HCT116 (cell line): ENCODE data around the gene ZNF287. TPM values are rescaled to one million over a fixed set of nuclear protein-coding genes. Genes with fewer than 3 reads are reported as not detected.
A peak's percentile ranks its signal among the peaks of the same experiment; 100 is the strongest.

ENCODE experiments used
- ATAC-seq: fragments of 200-7000 bp; cut with Tn5 transposase; 2 replicates; pipeline ENCODE4 v1.9.1; 2020; ENCODE audit warnings: mild to moderate bottlenecking, moderate library complexity
- BruUV-seq: library from RNA; stranded (reverse); fragments of 400-500 nt; replicated peaks from 2 replicates; lab custom pipeline; 2021; lab: Mats Ljungman, UMichigan
- CTCF ChIA-PET: fragments of 300-600 bp; sonication (Branson Sonifier 250); formaldehyde crosslinking; loops from one replicate; lab custom pipeline; 2021; ENCODE audit warnings: antibody characterized with exemption; lab: Charles Lee
- POLR2A ChIA-PET: fragments of 300-600, 350-600 bp; sonication (Branson Sonifier 250); formaldehyde crosslinking; loops from one replicate; lab custom pipeline; 2021; ENCODE audit warnings: antibody characterized with exemption; lab: Charles Lee
- RAD21 ChIA-PET, 2 experiments: fragments of 300-600 bp; sonication (Branson Sonifier 250); formaldehyde crosslinking; loops; one replicate each; lab custom pipeline; 2023; ENCODE audit warnings: low total read pairs in 2 of 2; ENCODE audit not compliant: uncharacterized antibody in 2 of 2, unreplicated experiment in 2 of 2, low non-redundant PET in 1 of 2; lab: Charles Lee
- DNase-seq: peaks from one replicate; pipeline ENCODE4 v3.0.0-alpha.2; 2010; ENCODE audit warnings: low read depth, low spot score
- H2AFZ ChIP-seq: fragments of 200-600 bp; shearing (Covaris generic), sonication (generic); 2 replicates; pipeline ENCODE4 v1.6.1; 2017; ENCODE audit warnings: low read depth, mixed run types, mixed read lengths, antibody characterized with exemption, low read length; ENCODE audit not compliant: poor library complexity, severe bottlenecking
- H3K27ac ChIP-seq: 2 replicates; pipeline ENCODE4 v1.5.1; 2012; ENCODE audit warnings: low read depth, low read length
- H3K27me3 ChIP-seq: fragments of 200-600 bp; sonication (generic); 2 replicates; pipeline ENCODE4 v1.6.1; 2016; ENCODE audit warnings: mixed run types, low read length, mixed read lengths; ENCODE audit not compliant: insufficient read depth
- H3K36me3 ChIP-seq, 2 experiments: fragments of 200-500 bp in 1 of 2; fragments of 200-600 bp in 1 of 2; sonication (Bioruptor generic) in 1 of 2; sonication (generic) in 1 of 2; 2 replicates each; pipeline versions ENCODE4 v1.5.1 to v1.6.1; 2014 to 2016; ENCODE audit warnings: low read length in 2 of 2, inconsistent platforms in 1 of 2, mixed read lengths in 1 of 2, mixed run types in 1 of 2; ENCODE audit not compliant: insufficient read depth in 2 of 2, control insufficient read depth in 1 of 2
- H3K4me1 ChIP-seq, 2 experiments: fragments of 200-600 bp in 1 of 2; sonication (generic) in 1 of 2; 2 replicates each; pipeline versions ENCODE4 v1.5.1 to v1.6.1; 2012 to 2017; ENCODE audit warnings: low read length in 2 of 2, inconsistent platforms in 1 of 2, mild to moderate bottlenecking in 1 of 2, mixed read lengths in 1 of 2, mixed run types in 1 of 2, moderate library complexity in 1 of 2; ENCODE audit not compliant: insufficient read depth in 2 of 2, control insufficient read depth in 1 of 2
- H3K4me2 ChIP-seq: fragments of 200-600 bp; sonication (generic); 2 replicates; pipeline ENCODE4 v1.6.1; 2017; ENCODE audit warnings: mixed run types, low read length, mixed read lengths
- H3K4me3 ChIP-seq, 2 experiments: fragments of 200-600 bp in 1 of 2; sonication (generic) in 1 of 2; replicated peaks in 1 of 2; 2 replicates each; pipeline ENCODE4 v1.5.1; 2011 to 2016; ENCODE audit warnings: low read length in 2 of 2, control low read depth in 1 of 2, low read depth in 1 of 2, mild to moderate bottlenecking in 1 of 2, mixed read lengths in 1 of 2, mixed run types in 1 of 2
- H3K79me2 ChIP-seq: fragments of 200-600 bp; sonication (generic); 2 replicates; pipeline ENCODE4 v1.6.1; 2017; ENCODE audit warnings: mild to moderate bottlenecking, mixed run types, low read length, moderate library complexity, mixed read lengths; ENCODE audit not compliant: insufficient read depth
- H3K9ac ChIP-seq: fragments of 200-600 bp; sonication (generic); 2 replicates; pipeline ENCODE4 v1.6.1; 2016; ENCODE audit warnings: low read length, mixed read lengths
- H3K9me2 ChIP-seq: fragments of 200-600 bp; sonication (generic), shearing (Covaris generic); 2 replicates; pipeline ENCODE4 v1.6.1; 2017; ENCODE audit warnings: mixed run types, mild to moderate bottlenecking, moderate library complexity; ENCODE audit not compliant: insufficient read depth
- H3K9me3 ChIP-seq, 2 experiments: fragments of 200-500 bp in 1 of 2; fragments of 200-600 bp in 1 of 2; sonication (Bioruptor generic) in 1 of 2; sonication (generic) in 1 of 2; 2 replicates each; pipeline ENCODE4 v1.6.1; 2014 to 2017; ENCODE audit warnings: low read length in 2 of 2, mixed read lengths in 2 of 2, inconsistent platforms in 1 of 2, low read depth in 1 of 2, mild to moderate bottlenecking in 1 of 2, mixed run types in 1 of 2, moderate library complexity in 1 of 2; ENCODE audit not compliant: control insufficient read depth in 1 of 2, insufficient read depth in 1 of 2
- H4K20me1 ChIP-seq: fragments of 200-600 bp; sonication (generic), shearing (Covaris generic); 2 replicates; pipeline ENCODE4 v1.6.1; 2017; ENCODE audit warnings: mixed run types, mild to moderate bottlenecking, moderate library complexity; ENCODE audit not compliant: insufficient read depth
- CBX3 ChIP-seq: IDR thresholded peaks from 2 replicates; pipeline ENCODE4 v1.6.1; 2012; ENCODE audit warnings: low read depth
- CTCF ChIP-seq, 3 experiments: fragments of 200-600 bp in 1 of 3; sonication (generic) in 1 of 3; IDR thresholded peaks in 2 of 3; conservative IDR thresholded peaks in 1 of 3; 2 replicates each; pipeline ENCODE4 v1.5.1; 2012 to 2017; ENCODE audit warnings: low read depth in 2 of 3, low read length in 2 of 3, antibody characterized with exemption in 1 of 3, borderline replicate concordance in 1 of 3, control low read depth in 1 of 3, mild to moderate bottlenecking in 1 of 3, mixed read lengths in 1 of 3, mixed run types in 1 of 3, moderate library complexity in 1 of 3; ENCODE audit not compliant: insufficient read depth in 1 of 3
- EGR1 ChIP-seq: IDR thresholded peaks from 2 replicates; pipeline ENCODE4 v1.6.1; 2012; ENCODE audit warnings: low read depth
- POLR2A ChIP-seq: IDR thresholded peaks from 2 replicates; pipeline ENCODE4 v1.7.0; 2011; ENCODE audit warnings: borderline replicate concordance; ENCODE audit not compliant: insufficient read depth, insufficient read length; ENCODE audit errors: extremely low read depth
- POLR2AphosphoS5 ChIP-seq: IDR thresholded peaks from 2 replicates; pipeline ENCODE4 v1.6.1; 2011; ENCODE audit warnings: mild to moderate bottlenecking, low read depth, low read length, moderate library complexity
- RAD21 ChIP-seq: IDR thresholded peaks from 2 replicates; pipeline ENCODE4 v1.6.1; 2012; ENCODE audit warnings: low read depth, mild to moderate bottlenecking
- REST ChIP-seq: IDR thresholded peaks from 2 replicates; pipeline ENCODE4 v1.6.1; 2012; ENCODE audit warnings: low read depth
- SIN3A ChIP-seq: IDR thresholded peaks from 2 replicates; pipeline ENCODE4 v1.6.1; 2012; ENCODE audit warnings: low read depth
- SP1 ChIP-seq: IDR thresholded peaks from 2 replicates; pipeline ENCODE4 v1.6.1; 2012; ENCODE audit warnings: low read depth
- SRF ChIP-seq: IDR thresholded peaks from 2 replicates; pipeline ENCODE4 v1.6.1; 2012; ENCODE audit warnings: low read depth
- YY1 ChIP-seq: IDR thresholded peaks from 2 replicates; pipeline ENCODE4 v1.6.1; 2011; ENCODE audit warnings: low read length, low read depth, moderate library complexity, mild to moderate bottlenecking; ENCODE audit not compliant: insufficient replicate concordance; ENCODE audit errors: extremely low read depth
- ZNF274 ChIP-seq: fragments of 200-500 bp; sonication (Bioruptor generic); IDR thresholded peaks from 2 replicates; pipeline ENCODE4 v1.6.1; 2014; ENCODE audit warnings: mild to moderate bottlenecking, low read depth, low read length, inconsistent platforms
- intact Hi-C: fragments of 100-400 bp; cut with micrococcal nuclease; formaldehyde crosslinking; loops from 2 replicates; pipeline ENCODE4 v1.10.0; 2022
- total RNA-seq: library from RNA; stranded (reverse); gene quantifications from one replicate; pipeline ENCODE4 v1.2.1, GENCODE V29; 2021; ENCODE audit not compliant: unreplicated experiment

The ZNF287 gene
- total RNA-seq, 1 experiment from 2014 or later: not detected

DNA sequence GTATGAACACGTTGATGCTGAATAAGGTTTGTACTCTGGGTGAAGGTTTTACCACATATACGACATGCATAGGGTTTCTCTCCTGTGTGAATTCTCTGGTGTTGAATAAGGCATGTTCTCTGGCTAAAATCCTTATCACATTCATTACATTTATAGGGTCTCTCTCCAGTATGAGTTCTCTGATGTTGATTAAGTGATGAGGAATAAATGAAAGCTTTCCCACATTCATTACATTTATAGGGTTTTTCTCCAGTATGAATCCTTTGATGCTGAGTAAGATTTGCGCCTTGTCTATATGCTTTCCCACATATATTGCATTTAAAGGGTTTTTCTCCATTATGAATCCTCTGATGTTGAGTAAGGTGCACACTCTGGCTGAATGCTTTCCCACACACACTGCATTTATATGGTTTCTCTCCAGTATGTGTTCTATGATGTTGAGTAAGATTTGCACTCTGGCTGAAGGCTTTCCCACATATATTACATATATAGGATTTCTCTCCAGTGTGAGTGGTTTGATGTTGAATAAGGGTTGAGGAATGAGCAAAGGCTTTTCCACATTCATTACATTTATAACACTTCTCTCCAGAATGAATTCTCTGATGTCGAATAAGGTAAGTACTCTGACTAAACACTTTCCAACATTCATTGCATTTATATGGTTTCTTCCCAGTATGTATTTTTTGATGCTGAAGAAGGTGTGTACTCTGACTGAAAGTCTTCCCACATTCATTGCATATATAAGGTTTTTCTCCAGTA lies 16.9 kb downstream of the ZNF287 start:
- H3K9me2 ChIP-seq: no peaks in the 10 kb centered on the region
- TF ChIP-seq SIN3A: no peak
- TF ChIP-seq ZNF274: peak; percentile 98
- RAD21 ChIA-PET: no interaction called here
- no peak for DNase-seq
- H3K9me3 ChIP-seq: peaks cover 35 to 53% of the 10 kb centered on the region in 2 experiments; a peak in 2 of 4 replicates
- no peaks in the 10 kb centered on the region for H3K27me3 ChIP-seq
- H3K4me1 ChIP-seq: no peaks in the 10 kb centered on the region
- H3K4me3 ChIP-seq: no peak overlapping the region
- POLR2A ChIA-PET: no interaction called here
- H3K4me2 ChIP-seq: no peak overlapping the region
- BruUV-seq: no TSS peak
- intact Hi-C loops: loop anchor here (5.0 to 10.0 kb wide), 2 partner anchors 53 to 95 kb away; no protein-coding TSS in a partner anchor
- CTCF ChIA-PET: no interaction called here
- no peak overlapping the region for H3K27ac ChIP-seq
- no peak overlapping the region for H3K9ac ChIP-seq
- no peaks in the 10 kb centered on the region for H4K20me1 ChIP-seq
- H3K79me2 ChIP-seq: no peaks in the 10 kb centered on the region
- no peaks in the 10 kb centered on the region for H3K36me3 ChIP-seq
- ATAC-seq: no peak
- no peak overlapping the region for H2AFZ ChIP-seq

DNA sequence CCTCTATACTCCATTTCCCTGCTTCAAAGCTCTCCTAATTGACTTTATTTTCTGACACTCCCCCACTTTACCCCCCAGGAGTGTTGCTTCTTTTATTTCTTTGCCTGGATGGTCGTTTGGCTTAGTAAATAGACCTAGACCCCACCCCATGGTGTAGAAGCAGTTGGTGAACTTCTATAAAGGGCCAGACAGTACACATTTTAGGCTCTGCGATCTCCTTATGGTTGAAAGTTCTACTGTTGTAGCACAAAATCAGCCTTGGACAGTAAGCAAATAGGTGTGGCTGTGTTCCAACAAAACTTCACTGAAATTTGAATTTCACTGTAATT lies 31.9 kb downstream of the ZNF287 start:
- H3K9me3 ChIP-seq: 0 out of 4 replicates have a peak, but pooled peaks cover 0 to 4% of the 10 kb centered on the region in 2 experiments
- no peak overlapping the region for H3K4me3 ChIP-seq
- POLR2A ChIA-PET: no interaction called here
- BruUV-seq: no TSS peak
- no peak overlapping the region for H3K4me2 ChIP-seq
- H4K20me1 ChIP-seq: no peaks in the 10 kb centered on the region
- RAD21 ChIA-PET: no interaction called here
- peak overlapping the region; percentile 72 for H2AFZ ChIP-seq
- TF ChIP-seq CBX3 (no peak), POLR2A (no peak), EGR1 (no peak), YY1 (no peak), SIN3A (no peak), SRF (no peak), RAD21 (no peak; the same call in 1 of the 2 replicates), POLR2AphosphoS5 (no peak), REST (no peak), SP1 (no peak), CTCF (IDR thresholded peaks at IDR 0.05 in 2 of 3, conservative IDR thresholded peaks at IDR 0.05 in 1 of 3; ENCODE audit: borderline replicate concordance in 1 of 3, insufficient read depth in 1 of 3, low read depth in 2 of 3, low read length in 2 of 3) (no peak; a peak in 1 of 6 replicates)
- no peaks in the 10 kb centered on the region for H3K27me3 ChIP-seq
- no peaks in the 10 kb centered on the region for H3K79me2 ChIP-seq
- no peaks in the 10 kb centered on the region for H3K36me3 ChIP-seq
- CTCF ChIA-PET: no interaction called here
- H3K4me1 ChIP-seq: peaks cover 0 to 5% of the 10 kb centered on the region in 2 experiments; a peak in 1 of 4 replicates
- H3K9ac ChIP-seq: no peak overlapping the region
- no peak overlapping the region for H3K27ac ChIP-seq
- intact Hi-C loops: no loop called here
- ATAC-seq (no peak), DNase-seq (no peak)
- H3K9me2 ChIP-seq: no peaks in the 10 kb centered on the region
